HAP-1 (cell line): ENCODE measurements around the gene CSPG4.
"Not testable (repeated sequence)": the region's sequence is repeated elsewhere in the genome, so short reads cannot be mapped to it uniquely, and the experiment has no call there.

Source experiments
- DNase-seq, 2 experiments: peaks; one replicate each; pipeline ENCODE4 v3.0.0-alpha.2; 2016 to 2020; ENCODE audit warnings: low spot score in 2 of 2
- H3K27me3 ChIP-seq: fragments of 250-450 bp; sonication (Bioruptor Pico); 2 replicates; pipeline ENCODE4 v1.5.1; 2020; ENCODE audit warnings: low read depth, mild to moderate bottlenecking, moderate library complexity
- H3K36me3 ChIP-seq: fragments of 250-450 bp; sonication (Bioruptor Pico); replicated peaks from 2 replicates; pipeline ENCODE4 v1.5.1; 2020; ENCODE audit warnings: mild to moderate bottlenecking
- H3K4me1 ChIP-seq: fragments of 250-450 bp; sonication (Bioruptor Pico); 2 replicates; pipeline ENCODE4 v1.5.1; 2020; ENCODE audit warnings: mild to moderate bottlenecking
- H3K4me3 ChIP-seq: fragments of 250-450 bp; sonication (Bioruptor Pico); 2 replicates; pipeline ENCODE4 v1.5.1; 2020; ENCODE audit warnings: mild to moderate bottlenecking, moderate library complexity
- H3K9me3 ChIP-seq: fragments of 250-450 bp; sonication (Bioruptor Pico); 2 replicates; pipeline ENCODE4 v1.5.1; 2020; ENCODE audit warnings: mild to moderate bottlenecking, moderate library complexity
- in situ Hi-C: fragments of 300-500 bp; cut with MboI; formaldehyde crosslinking; loops from 3 replicates; pipeline ENCODE4 v1.14.3; 2020; ENCODE audit warnings: low sequenced_read_pairs, inconsistent platforms, mixed read lengths

CSPG4 gene

GRCh38 chr15:75699517-75699916, 13.1 kb downstream of the CSPG4 start:
- H3K4me3 ChIP-seq, in situ Hi-C loops, H3K36me3 ChIP-seq, H3K27me3 ChIP-seq, H3K9me3 ChIP-seq, H3K4me1 ChIP-seq, DNase-seq: not testable (repeated sequence)

DNA sequence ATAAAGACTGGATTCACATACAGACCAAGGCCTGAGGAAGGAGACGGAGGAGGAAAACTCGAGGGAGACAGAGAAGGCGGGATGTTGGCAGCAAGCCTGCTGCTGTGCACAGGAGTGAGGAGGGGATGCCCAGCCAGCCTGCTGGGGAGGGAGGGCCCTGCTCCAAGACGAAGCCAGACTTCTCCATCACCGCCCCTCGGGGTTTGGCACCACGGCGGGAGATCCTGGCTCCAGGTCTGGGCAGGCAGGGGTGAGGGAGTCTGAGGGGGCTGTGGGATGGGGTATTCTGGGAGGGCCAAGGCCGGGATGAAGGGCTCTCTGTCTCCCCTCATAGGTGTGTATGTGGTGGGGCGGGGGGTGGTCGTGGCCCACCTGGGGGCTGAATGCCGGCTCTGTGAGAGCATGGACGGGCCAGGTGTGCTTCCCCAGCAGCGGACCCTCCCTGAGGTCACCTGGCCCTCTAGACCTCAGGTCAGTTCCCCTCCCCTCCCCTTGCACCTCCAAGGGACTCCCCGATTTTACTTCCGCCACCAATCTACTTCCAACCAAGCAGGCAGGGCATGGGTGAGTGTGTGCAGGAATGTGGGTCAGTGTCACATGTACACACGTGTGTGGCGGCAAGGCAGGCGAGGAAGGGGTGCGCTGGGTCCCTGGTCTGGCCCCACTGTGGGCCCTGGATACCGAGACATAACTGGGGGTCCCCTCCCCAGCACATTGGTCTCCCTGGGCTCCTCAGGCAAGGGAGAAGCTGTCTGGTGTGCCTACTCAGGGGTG, 14.5 kb downstream of the CSPG4 start:
- H3K9me3 ChIP-seq, H3K4me3 ChIP-seq, DNase-seq, H3K27me3 ChIP-seq, H3K4me1 ChIP-seq, H3K36me3 ChIP-seq, in situ Hi-C loops: not testable (repeated sequence)

- Histone ChIP-seq H3K27me3 (no peaks in the 10 kb centered on the region; the same call in 1 of the 2 replicates), H3K9me3 (no peaks in the 10 kb centered on the region), H3K36me3 (no peaks in the 10 kb centered on the region), H3K4me3 (no peak overlapping the region), H3K4me1 (peaks cover 6% of the 10 kb centered on the region; the same call in 1 of the 2 replicates)
- in situ Hi-C loops = no loop called here
- DNase-seq = no peak
Observed at GRCh38 chr15:75697523-75697922, 15.1 kb downstream of the CSPG4 start.

GRCh38 chr15:75696854-75697259, 15.8 kb downstream of the CSPG4 start:
- in situ Hi-C loops = no loop called here
- Histone ChIP-seq H3K4me1 (peaks cover 6% of the 10 kb centered on the region; the same call in 1 of the 2 replicates), H3K9me3 (no peaks in the 10 kb centered on the region), H3K36me3 (no peaks in the 10 kb centered on the region), H3K4me3 (no peak overlapping the region), H3K27me3 (no peaks in the 10 kb centered on the region; the same call in 1 of the 2 replicates)
- no peak for DNase-seq

GRCh38 chr15:75696311-75696720, 16.3 kb downstream of the CSPG4 start:
- Histone ChIP-seq H3K4me3 (no peak overlapping the region), H3K9me3 (no peaks in the 10 kb centered on the region), H3K36me3 (no peaks in the 10 kb centered on the region), H3K4me1 (peaks cover 6% of the 10 kb centered on the region; the same call in 1 of the 2 replicates), H3K27me3 (no peaks in the 10 kb centered on the region; the same call in 1 of the 2 replicates)
- no peak for DNase-seq
- in situ Hi-C loops = no loop called here

GRCh38 chr15:75695634-75696310, 16.9 kb downstream of the CSPG4 start:
- H3K4me1 ChIP-seq = peaks cover 6% of the 10 kb centered on the region; the same call in 1 of the 2 replicates
- in situ Hi-C loops = no loop called here
- no peak for DNase-seq
- H3K27me3 ChIP-seq = no peaks in the 10 kb centered on the region
- H3K4me3 ChIP-seq = no peak overlapping the region
- no peaks in the 10 kb centered on the region for H3K36me3 ChIP-seq
- no peaks in the 10 kb centered on the region for H3K9me3 ChIP-seq

GRCh38 chr15:75695220-75695619, 17.4 kb downstream of the CSPG4 start:
- Histone ChIP-seq H3K4me1 (peaks cover 6% of the 10 kb centered on the region; the same call in 1 of the 2 replicates), H3K9me3 (no peaks in the 10 kb centered on the region), H3K36me3 (no peaks in the 10 kb centered on the region), H3K27me3 (no peaks in the 10 kb centered on the region), H3K4me3 (no peak overlapping the region)
- DNase-seq = no peak
- in situ Hi-C loops = no loop called here

- in situ Hi-C loops = no loop called here
- no peak overlapping the region for H3K4me3 ChIP-seq
- H3K36me3 ChIP-seq = no peaks in the 10 kb centered on the region
- no peaks in the 10 kb centered on the region for H3K27me3 ChIP-seq
- H3K4me1 ChIP-seq = peaks cover 6% of the 10 kb centered on the region; the same call in 1 of the 2 replicates
- H3K9me3 ChIP-seq = no peaks in the 10 kb centered on the region
- DNase-seq = peak; percentile 39 to 82
Observed at GRCh38 chr15:75694241-75695182, 18.1 kb downstream of the CSPG4 start.

DNA sequence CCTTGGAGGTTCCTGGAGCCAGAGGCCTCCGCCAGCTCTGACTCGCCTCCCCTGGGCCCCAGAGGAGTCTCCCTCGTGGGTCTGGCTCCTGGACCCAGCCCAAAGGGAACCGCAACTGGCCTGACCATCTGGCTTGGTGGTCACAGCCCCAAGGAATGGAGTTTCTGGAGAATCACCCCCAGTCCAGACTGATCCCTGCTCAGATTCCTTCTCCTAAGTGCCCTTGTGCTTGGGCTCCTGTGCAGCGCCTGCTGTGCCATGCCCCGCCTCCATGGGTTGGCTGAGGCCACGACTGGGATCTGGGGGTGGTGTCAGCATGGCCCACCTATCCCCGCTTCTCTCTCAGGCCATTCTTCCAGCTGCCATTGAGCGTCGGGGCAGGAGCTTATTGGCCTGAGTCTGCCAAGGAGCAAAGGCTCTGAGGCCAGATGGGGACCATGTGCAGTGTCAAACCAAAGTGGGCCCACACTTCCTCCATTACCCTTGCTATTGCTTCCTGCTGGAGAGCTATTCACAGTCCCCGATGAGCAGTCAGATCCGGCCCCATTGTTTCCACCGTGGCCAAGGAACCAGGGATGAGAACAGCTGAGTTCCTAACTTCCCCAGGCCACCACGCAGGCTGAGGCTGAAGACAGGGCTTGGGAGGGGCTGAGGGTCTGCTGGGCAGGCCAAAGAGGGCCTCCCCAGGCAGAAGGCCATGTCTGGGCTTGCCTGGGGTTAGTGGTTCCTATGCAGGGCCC, 19.0 kb downstream of the CSPG4 start:
- Histone ChIP-seq H3K4me3 (no peak overlapping the region), H3K36me3 (no peaks in the 10 kb centered on the region), H3K27me3 (no peaks in the 10 kb centered on the region), H3K9me3 (no peaks in the 10 kb centered on the region), H3K4me1 (peaks cover 6% of the 10 kb centered on the region; the same call in 1 of the 2 replicates)
- in situ Hi-C loops = no loop called here
- DNase-seq = no peak

DNA sequence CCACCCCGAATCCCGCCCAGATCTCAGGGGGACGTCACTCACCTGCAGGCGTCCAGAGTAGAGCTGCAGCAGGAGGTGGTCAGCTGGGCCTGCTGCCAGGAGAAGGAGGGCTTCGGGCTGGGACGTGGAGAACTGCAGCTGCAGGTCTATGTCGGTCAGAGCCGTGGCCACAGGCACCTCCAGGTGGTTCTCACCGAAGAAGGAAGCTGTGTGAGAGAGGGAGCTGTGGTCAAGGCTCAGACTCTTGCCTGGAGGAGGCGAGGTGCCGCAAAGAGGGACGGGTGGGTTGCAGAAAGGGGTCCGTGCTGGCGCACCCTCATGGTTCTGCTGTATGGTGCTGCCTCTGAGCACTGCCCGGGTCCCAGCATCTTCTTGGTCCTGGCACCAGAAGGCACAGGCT, 19.6 kb downstream of the CSPG4 start:
- DNase-seq, H3K4me1 ChIP-seq, H3K36me3 ChIP-seq, H3K9me3 ChIP-seq, H3K27me3 ChIP-seq, in situ Hi-C loops, H3K4me3 ChIP-seq: not testable (repeated sequence)

DNA sequence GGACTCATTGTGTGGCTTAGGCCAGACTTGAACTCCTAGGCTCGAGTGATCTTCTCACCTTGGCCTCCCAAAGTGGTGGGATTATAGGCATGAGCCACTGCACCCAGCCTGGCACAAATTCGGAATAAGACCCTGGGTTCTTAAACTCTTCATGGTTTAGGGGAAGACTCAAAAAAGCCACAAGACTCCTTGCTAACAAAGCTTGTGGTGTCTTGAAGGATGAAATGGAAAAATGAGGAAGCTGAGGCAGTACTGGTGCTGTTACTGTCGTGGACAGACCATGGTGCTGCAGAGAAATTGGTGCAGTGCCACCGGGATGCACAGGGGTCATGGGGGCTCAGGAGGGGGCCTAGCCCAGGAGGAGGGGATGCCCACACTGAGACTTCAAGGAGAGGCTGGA, 20.3 kb downstream of the CSPG4 start:
- H3K27me3 ChIP-seq, DNase-seq, H3K36me3 ChIP-seq, in situ Hi-C loops, H3K4me3 ChIP-seq, H3K9me3 ChIP-seq, H3K4me1 ChIP-seq: not testable (repeated sequence)

DNA sequence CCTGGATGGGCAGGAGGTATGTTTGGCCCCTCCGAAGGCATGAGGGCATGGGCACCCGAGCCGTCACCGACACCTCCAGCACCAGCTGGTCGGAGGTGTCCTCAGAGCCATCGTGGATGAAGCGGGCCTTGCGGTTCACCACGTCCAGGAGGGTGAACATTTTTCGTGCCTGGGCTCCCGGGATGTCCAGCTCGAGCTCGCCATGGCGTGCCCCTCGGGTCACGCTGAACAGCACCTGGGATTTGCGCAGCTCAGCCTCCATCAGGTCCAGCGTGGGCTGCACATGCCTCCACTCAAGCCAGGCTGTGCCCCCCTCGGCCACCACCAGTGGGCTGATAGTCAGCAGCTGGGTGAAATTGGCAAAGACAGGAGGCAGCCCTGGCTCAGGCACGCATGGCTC, 23.2 kb downstream of the CSPG4 start:
- H3K4me3 ChIP-seq, H3K4me1 ChIP-seq, H3K27me3 ChIP-seq, DNase-seq, H3K36me3 ChIP-seq, H3K9me3 ChIP-seq: not testable (repeated sequence)
- in situ Hi-C loops = loop anchor here (10.0 kb wide), 2 partner anchors 105 to 665 kb away; partner anchors contain the start of gene PPCDC

GRCh38 chr15:75688831-75689230, 23.8 kb downstream of the CSPG4 start:
- no peaks in the 10 kb centered on the region for H3K9me3 ChIP-seq
- in situ Hi-C loops = loop anchor here (10.0 kb wide), 2 partner anchors 106 to 664 kb away; partner anchors contain the start of gene PPCDC
- H3K4me1 ChIP-seq = no peaks in the 10 kb centered on the region
- no peaks in the 10 kb centered on the region for H3K36me3 ChIP-seq
- no peak overlapping the region for H3K4me3 ChIP-seq
- no peaks in the 10 kb centered on the region for H3K27me3 ChIP-seq
- DNase-seq = no peak
